Activated gamma-delta T cell treated with Interleukin-2 at 50 U/mL for 16 hours (primary cell): ENCODE measurements around the gene CACNA2D1.

Experiments used
- DNase-seq: peaks from one replicate; pipeline ENCODE4 v3.0.0-alpha.2; 2020

CACNA2D1 gene

DNA sequence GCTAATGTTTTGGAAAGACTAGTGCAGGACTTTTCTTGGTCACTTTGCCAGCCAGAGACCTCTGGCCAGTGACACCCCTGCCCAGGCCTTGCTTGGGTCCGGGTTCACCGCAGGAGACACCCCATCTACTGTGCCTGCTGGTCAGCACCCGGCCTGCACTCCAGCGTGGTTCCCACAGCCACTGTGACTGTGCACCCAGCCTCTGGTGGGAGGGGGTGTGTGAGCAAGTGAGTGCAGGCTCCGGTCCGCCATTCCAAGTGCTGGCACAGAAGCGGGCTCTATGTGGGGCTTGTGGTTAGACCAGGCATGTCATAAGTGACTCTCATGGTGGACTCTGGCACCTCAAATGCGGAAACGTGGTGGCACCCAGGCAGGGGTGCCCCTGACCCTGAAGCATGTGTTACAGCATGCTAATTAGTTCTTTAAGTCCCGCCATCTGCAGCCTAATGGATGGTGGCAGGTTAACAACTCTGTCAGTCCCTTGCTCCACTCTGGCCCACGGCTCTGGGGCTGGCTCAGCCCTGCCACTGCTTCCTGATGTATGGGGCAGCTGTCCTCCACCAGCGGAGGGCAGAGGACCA lies 361.8 kb downstream of the CACNA2D1 start:
- DNase-seq, result no peak

- DNase-seq, result no peak
These were observed 363.2 kb downstream of the CACNA2D1 start for GRCh38 chr7:82080254-82080927.

GRCh38 chr7:82079527-82079926 lies 364.1 kb downstream of the CACNA2D1 start:
- DNase-seq, result no peak

GRCh38 chr7:82078807-82079206 lies 364.8 kb downstream of the CACNA2D1 start:
- DNase-seq, result no peak

DNA sequence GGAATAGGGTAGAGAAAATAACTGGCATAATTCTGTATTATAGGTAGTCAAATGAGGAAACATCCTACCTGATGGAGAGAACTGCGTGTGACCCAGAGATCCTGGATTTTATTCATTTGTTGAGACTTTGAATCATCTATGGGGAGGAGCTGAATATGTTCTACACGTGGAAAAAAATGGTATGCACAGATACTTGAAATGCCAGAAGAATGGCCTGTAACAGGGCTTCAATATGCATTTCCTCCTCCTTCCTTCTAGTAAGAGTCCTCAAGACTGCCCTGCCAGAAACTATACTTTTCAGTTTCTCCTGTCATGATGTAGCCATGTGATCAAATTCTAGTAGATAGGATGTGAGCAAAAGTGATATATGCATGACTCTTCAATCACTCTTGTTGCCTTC lies 372.1 kb downstream of the CACNA2D1 start:
- DNase-seq, result no peak

- no peak for DNase-seq
These were observed 375.8 kb downstream of the CACNA2D1 start for GRCh38 chr7:82067628-82068264.

DNA sequence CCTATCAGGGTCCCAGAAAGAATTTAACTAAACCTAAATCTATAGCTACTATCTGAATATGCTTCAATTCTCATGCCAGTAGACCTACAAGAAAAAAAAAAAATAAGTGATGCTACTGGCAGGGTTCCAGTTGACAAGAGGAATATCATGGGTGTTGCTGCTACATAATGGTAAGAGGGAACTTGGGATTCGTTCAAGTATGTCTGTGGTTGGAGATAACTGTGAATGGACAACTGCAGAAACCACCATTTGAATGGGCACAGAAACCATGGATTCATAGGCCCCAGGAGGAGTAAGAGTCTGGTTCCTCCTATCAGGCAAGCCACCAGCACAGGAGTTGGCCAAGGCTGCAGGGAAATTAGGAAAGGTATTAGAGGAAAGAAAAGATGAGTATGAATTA lies 386.1 kb downstream of the CACNA2D1 start:
- DNase-seq, result no peak

- no peak for DNase-seq
These were observed 387.3 kb downstream of the CACNA2D1 start for GRCh38 chr7:82056282-82056681.

DNA sequence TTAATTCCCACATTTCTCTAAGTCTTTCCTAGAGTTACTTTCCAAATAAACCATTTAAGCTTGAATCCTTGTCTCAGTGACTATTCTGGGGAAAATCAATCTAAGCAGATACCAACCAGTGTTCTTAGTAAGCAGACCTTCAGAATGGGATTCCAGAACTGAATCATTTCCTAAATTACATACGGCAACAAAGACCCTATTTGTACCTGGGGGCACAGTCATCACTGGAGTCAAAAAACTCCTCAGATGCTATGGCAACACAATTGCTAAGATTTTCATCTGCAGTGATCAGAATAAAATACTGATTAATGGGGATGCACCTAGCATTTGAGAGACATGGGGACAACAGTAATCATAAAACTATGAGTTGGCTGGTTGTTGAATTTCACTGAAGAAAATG lies 389.0 kb downstream of the CACNA2D1 start:
- DNase-seq, result no peak

- DNase-seq, result no peak
These were observed 390.0 kb downstream of the CACNA2D1 start for GRCh38 chr7:82053453-82054032.

- no peak for DNase-seq
These were observed 392.0 kb downstream of the CACNA2D1 start for GRCh38 chr7:82051601-82052000.

- no peak for DNase-seq
These were observed 392.8 kb downstream of the CACNA2D1 start for GRCh38 chr7:82050792-82051191.

GRCh38 chr7:82049891-82050533 lies 393.6 kb downstream of the CACNA2D1 start:
- no peak for DNase-seq

- DNase-seq, result no peak
These were observed 394.1 kb downstream of the CACNA2D1 start for GRCh38 chr7:82049442-82049841.

DNA sequence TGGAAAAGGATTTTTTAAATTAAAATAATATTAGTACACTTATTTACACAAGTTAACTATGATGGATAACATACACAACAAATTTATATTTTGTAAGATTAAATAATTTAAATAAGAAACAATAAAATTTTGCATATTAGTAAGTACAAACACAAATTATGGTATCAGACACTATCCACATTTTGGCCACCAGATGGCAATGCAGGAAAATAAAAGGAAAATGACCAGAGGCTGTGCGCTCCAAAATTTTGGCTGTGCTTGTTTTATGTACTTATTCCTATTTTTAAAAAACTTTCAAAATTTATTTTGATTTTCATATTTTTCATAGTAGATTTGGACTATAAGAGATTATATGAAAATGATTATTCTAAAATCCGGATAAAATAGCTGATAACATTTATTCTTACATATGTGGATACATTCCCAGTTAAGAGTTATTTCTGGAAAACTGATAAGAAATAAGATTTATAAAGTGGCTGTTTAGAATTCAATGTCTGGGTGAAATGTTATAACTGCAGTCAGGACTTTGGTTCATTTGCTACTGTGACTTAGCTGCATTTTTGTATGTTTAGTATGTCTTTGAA lies 399.0 kb downstream of the CACNA2D1 start:
- DNase-seq, result no peak

GRCh38 chr7:82039621-82040020 lies 404.0 kb downstream of the CACNA2D1 start:
- no peak for DNase-seq

DNA sequence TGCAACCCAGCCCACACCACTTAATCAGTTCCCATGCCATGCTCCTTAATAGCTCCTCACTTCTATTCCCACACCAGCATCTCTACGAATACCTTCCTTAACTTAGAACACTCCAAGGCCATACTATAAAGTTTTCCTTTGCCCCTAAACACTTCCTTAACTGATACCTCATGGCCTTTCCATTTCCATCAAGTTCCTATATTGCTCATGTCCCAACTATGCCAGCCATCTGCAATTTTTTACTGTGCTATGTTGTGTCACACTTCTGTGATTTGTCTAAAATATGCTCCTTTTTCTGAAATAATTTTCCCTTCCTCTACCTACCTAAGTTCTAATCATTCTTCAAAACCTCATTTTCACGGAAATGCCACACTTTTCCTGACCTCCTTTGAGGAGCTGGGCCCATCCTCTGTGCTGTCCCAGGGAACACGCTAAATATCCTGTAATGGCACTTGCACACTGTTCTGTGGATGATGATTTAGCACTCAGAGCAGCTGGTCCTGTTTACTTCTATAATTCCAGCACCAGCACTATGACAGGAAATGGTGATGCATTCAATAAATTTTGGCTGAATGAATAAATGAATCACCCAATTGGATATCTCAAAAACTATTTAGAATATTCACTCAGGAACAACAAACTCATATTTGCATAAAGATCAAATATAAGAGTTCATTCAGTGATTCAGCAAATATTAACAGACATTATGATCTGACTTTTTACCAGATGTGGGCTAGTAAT lies 407.3 kb downstream of the CACNA2D1 start:
- no peak for DNase-seq

- DNase-seq, result no peak
These were observed 408.1 kb downstream of the CACNA2D1 start for GRCh38 chr7:82035456-82035855.

GRCh38 chr7:82032901-82033300 lies 410.7 kb downstream of the CACNA2D1 start:
- no peak for DNase-seq

DNA sequence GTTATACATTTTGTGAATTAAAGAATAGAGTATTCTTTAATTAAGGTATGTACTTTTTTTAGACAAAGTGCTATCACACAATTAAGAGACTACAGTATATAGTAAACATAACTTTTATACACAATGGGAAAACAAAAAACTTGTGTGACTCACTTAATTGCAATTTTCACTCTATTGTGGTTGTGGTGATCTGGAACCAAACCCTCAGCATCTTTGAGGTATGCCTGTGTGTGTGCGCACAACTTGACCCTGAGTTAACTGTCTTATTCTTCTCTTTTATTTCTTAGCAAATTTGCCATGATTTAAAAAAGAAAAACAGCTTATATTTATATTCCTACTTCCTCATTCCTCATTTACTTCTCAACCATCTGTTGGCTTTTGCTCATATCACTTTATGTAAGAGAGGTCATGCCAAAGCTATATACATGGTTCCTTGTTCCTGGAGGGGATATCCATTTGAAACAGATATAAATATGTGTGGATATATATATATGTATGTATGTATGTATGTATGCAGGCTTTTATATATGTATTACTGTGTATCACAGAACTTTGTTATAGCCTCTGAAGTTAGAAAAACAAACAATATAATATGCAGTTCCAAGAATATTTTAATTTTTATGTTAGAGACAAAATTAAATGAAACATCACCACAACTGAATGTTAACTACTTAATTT lies 414.2 kb downstream of the CACNA2D1 start:
- no peak for DNase-seq

- no peak for DNase-seq
These were observed 415.5 kb downstream of the CACNA2D1 start for GRCh38 chr7:82028097-82028496.

DNA sequence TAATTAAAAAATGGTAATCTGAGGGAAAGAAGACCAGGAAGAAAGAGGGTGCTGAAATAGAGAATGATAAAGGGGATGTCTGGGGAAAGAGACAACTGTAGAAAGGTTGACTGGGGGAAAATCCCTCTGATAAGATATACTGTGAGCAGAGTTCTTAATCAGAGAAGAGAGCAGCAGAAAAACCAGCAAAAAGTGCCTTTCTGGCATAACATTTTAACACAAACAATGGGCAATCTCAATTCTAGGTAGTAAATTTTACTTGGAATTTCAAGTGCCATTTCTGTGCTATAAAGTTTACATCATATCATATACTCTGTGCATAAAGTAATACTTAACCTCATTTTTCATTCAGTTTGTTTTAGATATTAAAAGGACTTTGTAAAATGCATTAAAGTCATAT lies 421.9 kb downstream of the CACNA2D1 start:
- DNase-seq, result no peak
